Esophagus squamous epithelium (tissue), 4 donors: Measurements from ENCODE around the gene TREH.

Experiments used
- CTCF ChIP-seq, 6 experiments: fragments of 450-650 bp in 4 of 6; fragments of 200-600 bp in 2 of 6; sonication (generic) in 2 of 6; IDR thresholded peaks; one replicate each; pipeline ENCODE4 v1.5.1; 2016 to 2019; ENCODE audit warnings: antibody characterized with exemption in 6 of 6, mild to moderate bottlenecking in 4 of 6, moderate library complexity in 4 of 6
- POLR2A ChIP-seq, 4 donors: fragments of 450-650 bp; IDR thresholded peaks; one replicate each; pipeline ENCODE4 v1.6.1; 2017; ENCODE audit warnings: antibody characterized with exemption in 4 of 4, mild to moderate bottlenecking in 4 of 4, moderate library complexity in 3 of 4

- TF ChIP-seq CTCF (IDR thresholded peaks at IDR 0.05): no peak
- no peak for TF ChIP-seq POLR2A (IDR thresholded peaks at IDR 0.05)
Observed at GRCh38 chr11:118697346-118697745, 17.9 kb upstream of the TREH start.
